GM23338 (cell line): Measurements from ENCODE around the gene CDCA4. TPM values are rescaled to one million over a fixed set of nuclear protein-coding genes. Genes with fewer than 3 reads are reported as not detected.

Experiments used
- ATAC-seq: fragments of 200-7000 bp; cut with Tn5 transposase; 3 replicates; pipeline ENCODE4 v1.9.1; 2020
- DNase-seq: peaks from one replicate; pipeline ENCODE4 v3.0.0-alpha.2; 2015; ENCODE audit warnings: low spot score
- H2AFZ ChIP-seq: fragments of 200-600 bp; sonication (generic); 2 replicates; pipeline ENCODE4 v1.8.0; 2016; ENCODE audit warnings: antibody characterized with exemption, mild to moderate bottlenecking, moderate library complexity
- H3F3A ChIP-seq: fragments of 200-600 bp; sonication (generic); replicated peaks from 2 replicates; pipeline ENCODE4 v1.8.0; 2017; ENCODE audit warnings: antibody characterized with exemption, mixed run types, low read depth
- H3K27ac ChIP-seq: fragments of 200-600 bp; sonication (generic); 2 replicates; pipeline ENCODE4 v1.6.1; 2016; ENCODE audit warnings: low read depth
- H3K27me3 ChIP-seq: fragments of 200-600 bp; sonication (generic); 2 replicates; pipeline ENCODE4 v1.8.0; 2016; ENCODE audit warnings: mild to moderate bottlenecking, mixed run types, moderate library complexity; ENCODE audit not compliant: insufficient read depth
- H3K36me3 ChIP-seq: fragments of 200-600 bp; sonication (generic); 2 replicates; pipeline ENCODE4 v1.8.0; 2016; ENCODE audit warnings: mild to moderate bottlenecking; ENCODE audit not compliant: insufficient read depth
- H3K4me1 ChIP-seq: fragments of 200-600 bp; sonication (generic); 2 replicates; pipeline ENCODE4 v1.8.0; 2016; ENCODE audit warnings: mild to moderate bottlenecking, moderate library complexity; ENCODE audit not compliant: insufficient read depth
- H3K4me2 ChIP-seq: fragments of 200-600 bp; sonication (generic); 2 replicates; pipeline ENCODE4 v1.7.1; 2017; ENCODE audit warnings: mixed run types
- H3K4me3 ChIP-seq: fragments of 200-600 bp; sonication (generic); 2 replicates; pipeline ENCODE4 v1.6.1; 2016; ENCODE audit warnings: mixed run types
- H3K79me2 ChIP-seq: fragments of 200-600 bp; sonication (generic); replicated peaks from 2 replicates; pipeline ENCODE4 v1.8.0; 2017; ENCODE audit warnings: mild to moderate bottlenecking; ENCODE audit not compliant: insufficient read depth
- H3K9me2 ChIP-seq: fragments of 200-600 bp; sonication (generic); 2 replicates; pipeline ENCODE4 v1.8.0; 2017; ENCODE audit not compliant: insufficient read depth
- H4K20me1 ChIP-seq: fragments of 200-600 bp; sonication (generic); replicated peaks from 2 replicates; pipeline ENCODE4 v1.8.0; 2017; ENCODE audit warnings: mild to moderate bottlenecking; ENCODE audit not compliant: insufficient read depth
- H3K27ac Mint-ChIP-seq: 2 replicates; pipeline ENCODE4 v1.8.0; 2020; ENCODE audit warnings: inconsistent platforms, mild to moderate bottlenecking, moderate library complexity, mixed read lengths
- H3K27me3 Mint-ChIP-seq: 3 replicates; pipeline ENCODE4 v1.8.0; 2022; ENCODE audit warnings: low read depth, mild to moderate bottlenecking, moderate library complexity, mixed read lengths, inconsistent platforms; ENCODE audit not compliant: insufficient read depth, poor library complexity
- H3K36me3 Mint-ChIP-seq: 3 replicates; pipeline ENCODE4 v1.8.0; 2021; ENCODE audit warnings: low read depth, mild to moderate bottlenecking, inconsistent platforms, moderate library complexity, mixed read lengths
- H3K4me1 Mint-ChIP-seq: 3 replicates; pipeline ENCODE4 v1.8.0; 2020; ENCODE audit warnings: mild to moderate bottlenecking, inconsistent platforms, mixed read lengths
- H3K4me3 Mint-ChIP-seq: 3 replicates; pipeline ENCODE4 v1.8.0; 2021; ENCODE audit warnings: moderate library complexity, mild to moderate bottlenecking, inconsistent platforms, mixed read lengths
- H3K9me3 Mint-ChIP-seq: 3 replicates; pipeline ENCODE4 v1.8.0; 2020; ENCODE audit warnings: moderate library complexity, mild to moderate bottlenecking, inconsistent platforms, mixed read lengths
- CTCF ChIP-seq, 2 experiments: fragments of 200-600 bp in 1 of 2; sonication (generic) in 1 of 2; conservative IDR thresholded peaks; 2 replicates each; pipeline versions ENCODE4 v1.5.1 to v1.6.1; 2016 to 2017; ENCODE audit warnings: antibody characterized with exemption in 2 of 2, low read depth in 2 of 2, mild to moderate bottlenecking in 2 of 2, moderate library complexity in 1 of 2
- EZH2 ChIP-seq: fragments of 200-600 bp; sonication (generic); IDR thresholded peaks from one replicate; pipeline ENCODE4 v1.8.0; 2017; ENCODE audit warnings: antibody characterized with exemption, mild to moderate bottlenecking, low read depth; ENCODE audit not compliant: unreplicated experiment
- EZH2phosphoT487 ChIP-seq: fragments of 200-600 bp; sonication (generic); IDR thresholded peaks from one replicate; pipeline ENCODE4 v1.8.1; 2018; ENCODE audit warnings: antibody characterized with exemption; ENCODE audit not compliant: unreplicated experiment
- JUNB ChIP-seq: IDR thresholded peaks from one replicate; pipeline ENCODE4 v1.6.1; 2016; ENCODE audit warnings: antibody characterized with exemption; ENCODE audit not compliant: unreplicated experiment
- NANOG ChIP-seq: IDR thresholded peaks from 2 replicates; pipeline ENCODE4 v1.6.1; 2016; ENCODE audit warnings: antibody characterized with exemption, borderline replicate concordance
- POLR2AphosphoS5 ChIP-seq: IDR thresholded peaks from 2 replicates; pipeline ENCODE4 v1.6.1; 2016; ENCODE audit warnings: antibody characterized with exemption, low read depth
- REST ChIP-seq: IDR thresholded peaks from one replicate; pipeline ENCODE4 v1.6.1; 2018; ENCODE audit warnings: antibody characterized with exemption; ENCODE audit not compliant: unreplicated experiment
- ZNF114 ChIP-seq: fragments of 250-450 bp; sonication (Bioruptor Pico); IDR thresholded peaks from 2 replicates; pipeline ENCODE4 v1.5.0; 2020; ENCODE audit warnings: mild to moderate bottlenecking, moderate library complexity
- polyA plus RNA-seq: library from polyadenylated mRNA; unstranded; fragments of >200 nt; fragmentation: Nextera tagmentation; extraction: Ambion mirVana; gene quantifications from 2 replicates; pipeline ENCODE4 v1.2.1, GENCODE V29; 2016
- total RNA-seq: library from RNA; depleted of rRNA; stranded (reverse); fragments of >200 nt; shearing (Covaris generic); gene quantifications from 2 replicates; pipeline ENCODE4 v1.2.3, GENCODE V29; 2014

The CDCA4 gene
- total and polyA plus RNA-seq, 2 experiments from 2014 or later, result 32.6 to 70.7 TPM

GRCh38 chr14:105005929-105006830 is 14.7 kb downstream of the CDCA4 start:
- H3K27me3 ChIP-seq, result no peaks in the 10 kb centered on the region
- H3K27ac ChIP-seq, result no peak overlapping the region
- peak overlapping the region; percentile 70; the same call in 1 of the 2 replicates for H3K27ac Mint-ChIP-seq
- H3K4me1 ChIP-seq, result no peaks in the 10 kb centered on the region
- no peak overlapping the region for H3K4me2 ChIP-seq
- H2AFZ ChIP-seq, result no peak overlapping the region
- TF ChIP-seq POLR2AphosphoS5 (peak; percentile 22; the same call in 1 of the 2 replicates), EZH2 (no peak)
- no peaks in the 10 kb centered on the region for H3F3A ChIP-seq
- H3K4me3 Mint-ChIP-seq, result no peak overlapping the region
- ATAC-seq, result peak; percentile 13
- H3K36me3 Mint-ChIP-seq, result peaks cover 29% of the 10 kb centered on the region
- H3K27me3 Mint-ChIP-seq, result peaks cover 10% of the 10 kb centered on the region
- H3K9me3 Mint-ChIP-seq, result no peaks in the 10 kb centered on the region
- DNase-seq, result no peak
- H4K20me1 ChIP-seq, result peaks cover 17% of the 10 kb centered on the region
- no peaks in the 10 kb centered on the region for H3K4me1 Mint-ChIP-seq
- H3K9me2 ChIP-seq, result no peaks in the 10 kb centered on the region
- no peak overlapping the region for H3K4me3 ChIP-seq
- peaks cover 13% of the 10 kb centered on the region for H3K36me3 ChIP-seq
- H3K79me2 ChIP-seq, result peaks cover 27% of the 10 kb centered on the region

GRCh38 chr14:105005329-105005928 is 15.5 kb downstream of the CDCA4 start:
- H3K27me3 Mint-ChIP-seq, result peaks cover 8% of the 10 kb centered on the region
- H3K27ac Mint-ChIP-seq, result no peak overlapping the region
- H3F3A ChIP-seq, result no peaks in the 10 kb centered on the region
- H3K79me2 ChIP-seq, result peaks cover 19% of the 10 kb centered on the region
- peaks cover 13% of the 10 kb centered on the region for H3K36me3 ChIP-seq
- H3K4me3 Mint-ChIP-seq, result no peak overlapping the region
- ATAC-seq, result peak; percentile 21
- no peak overlapping the region for H3K4me2 ChIP-seq
- peaks cover 23% of the 10 kb centered on the region for H3K36me3 Mint-ChIP-seq
- H3K27ac ChIP-seq, result no peak overlapping the region
- no peak overlapping the region for H2AFZ ChIP-seq
- H4K20me1 ChIP-seq, result peaks cover 12% of the 10 kb centered on the region
- no peak for DNase-seq
- H3K27me3 ChIP-seq, result no peaks in the 10 kb centered on the region
- H3K4me3 ChIP-seq, result no peak overlapping the region
- no peaks in the 10 kb centered on the region for H3K9me2 ChIP-seq
- H3K9me3 Mint-ChIP-seq, result no peaks in the 10 kb centered on the region
- no peaks in the 10 kb centered on the region for H3K4me1 ChIP-seq
- no peaks in the 10 kb centered on the region for H3K4me1 Mint-ChIP-seq
- TF ChIP-seq ZNF114 (CRISPR knock-in tag) (no peak), NANOG (no peak), JUNB (no peak), EZH2 (no peak), REST (no peak), EZH2phosphoT487 (no peak), CTCF (conservative IDR thresholded peaks at IDR 0.05; ENCODE audit: low read depth in 2 of 2) (no peak)
